Spleen (tissue), 11 donors: Measurements from ENCODE around the gene IRF2BP2. TPM values are rescaled to one million over a fixed set of nuclear protein-coding genes. Genes with fewer than 3 reads are reported as not detected.

Source experiments
- DNase-seq: peaks from one replicate; pipeline ENCODE4 v3.0.0-alpha.2; 2020
- H3K27ac ChIP-seq, 8 donors: fragments of 200-600 bp; sonication (generic) in 7 of 8; 1 replicate in 4 of 8; 2 replicates in 4 of 8; pipeline versions ENCODE4 v1.5.0 to v1.8.0; 2016 to 2021; ENCODE audit warnings: inconsistent platforms in 4 of 8, mild to moderate bottlenecking in 4 of 8, moderate library complexity in 1 of 8
- H3K27me3 ChIP-seq, 7 donors: fragments of 200-600 bp; sonication (generic) in 6 of 7; replicated peaks in 1 of 7; 1 replicate in 4 of 7; 2 replicates in 3 of 7; pipeline versions ENCODE4 v1.5.0 to v1.8.0; 2016 to 2021; ENCODE audit warnings: inconsistent platforms in 3 of 7, mild to moderate bottlenecking in 1 of 7
- H3K36me3 ChIP-seq, 6 donors: fragments of 200-600 bp; sonication (generic) in 5 of 6; 1 replicate in 4 of 6; 2 replicates in 2 of 6; pipeline versions ENCODE4 v1.5.0 to v1.8.0; 2016 to 2021; ENCODE audit warnings: inconsistent platforms in 2 of 6
- H3K4me1 ChIP-seq, 6 donors: fragments of 200-600 bp; sonication (generic) in 5 of 6; 1 replicate in 3 of 6; 2 replicates in 3 of 6; pipeline versions ENCODE4 v1.5.0 to v1.8.0; 2016 to 2021; ENCODE audit warnings: inconsistent platforms in 3 of 6
- H3K4me3 ChIP-seq, 8 donors: fragments of 200-600 bp; sonication (generic) in 7 of 8; 1 replicate in 4 of 8; 2 replicates in 4 of 8; pipeline versions ENCODE4 v1.5.0 to v1.8.0; 2016 to 2021; ENCODE audit warnings: inconsistent platforms in 4 of 8, mild to moderate bottlenecking in 4 of 8, moderate library complexity in 2 of 8
- H3K9me3 ChIP-seq, 8 donors: fragments of 200-600 bp; sonication (generic) in 7 of 8; 1 replicate in 4 of 8; 2 replicates in 4 of 8; pipeline versions ENCODE4 v1.5.0 to v1.8.0; 2016 to 2021; ENCODE audit warnings: inconsistent platforms in 4 of 8
- CTCF ChIP-seq, 11 experiments: fragments of 200-600 bp in 7 of 11; fragments of 450-650 bp in 4 of 11; sonication (generic) in 4 of 11; IDR thresholded peaks in 8 of 11; conservative IDR thresholded peaks in 3 of 11; 1 replicate in 7 of 11; 2 replicates in 4 of 11; pipeline versions ENCODE4 v1.4.0 to v1.8.0; 2016 to 2021; ENCODE audit warnings: antibody characterized with exemption in 11 of 11, inconsistent platforms in 4 of 11, mild to moderate bottlenecking in 1 of 11
- POLR2A ChIP-seq, 3 donors: fragments of 450-650 bp; IDR thresholded peaks; one replicate each; pipeline ENCODE4 v1.5.1; 2017; ENCODE audit warnings: antibody characterized with exemption in 3 of 3, mild to moderate bottlenecking in 1 of 3
- POLR2AphosphoS5 ChIP-seq, 3 donors: sonication (generic); formaldehyde crosslinking; IDR thresholded peaks; one replicate each; pipeline ENCODE4 v1.5.1; 2017; ENCODE audit warnings: antibody characterized with exemption in 3 of 3
- WGBS, 5 donors: extraction: QIAGEN DNeasy Blood & Tissue Kit in 3 of 5; methylation state at CpG; one replicate each; pipeline versions ENCODE4 v1.1.5 to v1.1.7; 2013 to 2018; 5-methylcytosine and 5-hydroxymethylcytosine counted together
- intact Hi-C: fragments of 100-400 bp; cut with DNase I; formaldehyde crosslinking; loops from one replicate; pipeline ENCODE4 v1.15.0; 2023; ENCODE audit warnings: low total_unique reads
- polyA plus RNA-seq, 3 donors: library from polyadenylated mRNA; stranded (reverse); fragments of 200-250 nt; gene quantifications; one replicate each; pipeline ENCODE4 v1.2.1, GENCODE V29; 2013
- total RNA-seq, 7 donors: library from RNA; depleted of rRNA in 3 of 7; stranded (reverse); fragments of >200 nt in 3 of 7; fragmentation: NEBNext Ultra II Directional in 4 of 7; extraction: Animal tissue kit (Norgen Biotek cat#: 25700) in 4 of 7; gene quantifications; one replicate each; pipeline versions ENCODE4 v1.1.0 to v1.2.1, GENCODE V29; 2016 to 2021
- donor health status: healthy with polysubstance abuse.
- donor health status: DM: no; HTN: no; CAD: no; lungs with moderate emphysema.
- donor health status: DM: no; HTN: no; CAD: no.
- donor health status: Bipolar disorder and iron deficiency.
- donor health status: healthy.
- donor health status: DM: no; HTN: no; CAD: no.
- donor health status: DM: yes; HTN: yes; CAD: no.

Gene IRF2BP2
- total and polyA plus RNA-seq, 10 donors = 39.1 to 109 (median 60.3) TPM

GRCh38 chr1:234578087-234578486 is 31.9 kb downstream of the IRF2BP2 start:
- Histone ChIP-seq H3K4me3 (no peak overlapping the region), H3K36me3 (no peaks in the 10 kb centered on the region), H3K9me3 (no peaks in the 10 kb centered on the region), H3K4me1 (no peaks in the 10 kb centered on the region), H3K27ac (no peak overlapping the region), H3K27me3 (no peaks in the 10 kb centered on the region)
- WGBS, 5 donors = 59 to 90% (median 76%) methylated on average over 2 of the region's 2 CpGs
- DNase-seq = no peak
- intact Hi-C loops = no loop called here
- TF ChIP-seq POLR2A (IDR thresholded peaks at IDR 0.05) (no peak), CTCF (IDR thresholded peaks at IDR 0.05 in 8 of 11, conservative IDR thresholded peaks at IDR 0.05 in 3 of 11) (no peak), POLR2AphosphoS5 (IDR thresholded peaks at IDR 0.05) (no peak)

- 33 to 67% (median 54%) methylated on average over 2 of the region's 2 CpGs for WGBS, 5 donors
- Histone ChIP-seq H3K4me3 (no peak overlapping the region), H3K9me3 (no peaks in the 10 kb centered on the region), H3K27ac (no peak overlapping the region), H3K27me3 (no peaks in the 10 kb centered on the region), H3K4me1 (no peaks in the 10 kb centered on the region), H3K36me3 (no peaks in the 10 kb centered on the region)
- intact Hi-C loops = no loop called here
- no peak for DNase-seq
- no peak for TF ChIP-seq CTCF (IDR thresholded peaks at IDR 0.05 in 8 of 11, conservative IDR thresholded peaks at IDR 0.05 in 3 of 11)
These were observed 36.2 kb downstream of the IRF2BP2 start for GRCh38 chr1:234573711-234574299.

GRCh38 chr1:234572966-234573365 is 37.0 kb downstream of the IRF2BP2 start:
- intact Hi-C loops = no loop called here
- no peak for TF ChIP-seq POLR2A (IDR thresholded peaks at IDR 0.05)
- TF ChIP-seq POLR2AphosphoS5 (IDR thresholded peaks at IDR 0.05) = no peak
- no peak for TF ChIP-seq CTCF (IDR thresholded peaks at IDR 0.05 in 8 of 11, conservative IDR thresholded peaks at IDR 0.05 in 3 of 11)
- H3K36me3 ChIP-seq = no peaks in the 10 kb centered on the region
- H3K4me1 ChIP-seq = no peaks in the 10 kb centered on the region
- no peaks in the 10 kb centered on the region for H3K27me3 ChIP-seq
- no peaks in the 10 kb centered on the region for H3K9me3 ChIP-seq
- no peak for DNase-seq
- WGBS, 5 donors = 85 to 92% (median 88%) methylated on average over 7 of the region's 7 CpGs
- H3K4me3 ChIP-seq = no peak overlapping the region
- no peak overlapping the region for H3K27ac ChIP-seq

- 80 to 93% (median 85%) methylated on average over 2 of the region's 2 CpGs for WGBS, 5 donors
- Histone ChIP-seq H3K9me3 (no peaks in the 10 kb centered on the region), H3K36me3 (no peaks in the 10 kb centered on the region), H3K4me3 (no peak overlapping the region), H3K27ac (no peak overlapping the region), H3K4me1 (no peaks in the 10 kb centered on the region), H3K27me3 (no peaks in the 10 kb centered on the region)
- no peak for TF ChIP-seq POLR2AphosphoS5 (IDR thresholded peaks at IDR 0.05)
- TF ChIP-seq POLR2A (IDR thresholded peaks at IDR 0.05) = no peak
- TF ChIP-seq CTCF (IDR thresholded peaks at IDR 0.05 in 8 of 11, conservative IDR thresholded peaks at IDR 0.05 in 3 of 11) = no peak
- intact Hi-C loops = no loop called here
- DNase-seq = no peak
These were observed 38.3 kb downstream of the IRF2BP2 start for GRCh38 chr1:234571702-234572101.
